DMS 273 (cell line): ENCODE results near the gene ADNP2.

Source experiments
- DNase-seq: peaks from one replicate; lab custom pipeline; 2025; ENCODE audit not compliant: unreplicated experiment; lab: John Stamatoyannopoulos, UW

Gene ADNP2

DNA sequence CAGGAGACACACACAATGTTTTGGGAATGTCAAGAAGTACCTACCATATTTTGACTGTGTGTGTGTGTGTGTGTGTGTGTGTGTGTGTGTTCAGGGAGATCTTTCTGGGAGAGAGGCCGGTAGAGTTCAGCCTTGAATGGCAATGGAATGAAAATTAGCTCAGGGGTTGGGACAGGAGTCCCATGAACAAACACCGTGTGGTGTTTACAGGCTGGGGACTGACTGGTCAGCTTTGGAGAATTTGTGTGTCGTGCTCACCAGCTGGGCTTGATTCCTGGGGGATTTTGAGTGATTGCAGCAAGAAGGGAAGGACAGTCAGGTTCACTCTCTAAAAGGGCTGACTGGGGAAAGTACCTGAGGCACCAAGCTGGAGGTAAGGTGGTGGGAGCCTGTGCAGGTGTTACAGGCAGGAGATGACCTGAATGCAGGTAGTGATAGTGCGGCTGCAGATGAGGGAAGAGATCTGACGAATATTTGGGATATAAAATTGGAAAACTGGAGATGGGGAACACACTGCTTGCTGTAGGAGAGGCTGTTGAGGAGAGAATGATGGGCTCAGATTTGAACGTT is 2.5 kb upstream of the ADNP2 start:
- no peak for DNase-seq

DNA sequence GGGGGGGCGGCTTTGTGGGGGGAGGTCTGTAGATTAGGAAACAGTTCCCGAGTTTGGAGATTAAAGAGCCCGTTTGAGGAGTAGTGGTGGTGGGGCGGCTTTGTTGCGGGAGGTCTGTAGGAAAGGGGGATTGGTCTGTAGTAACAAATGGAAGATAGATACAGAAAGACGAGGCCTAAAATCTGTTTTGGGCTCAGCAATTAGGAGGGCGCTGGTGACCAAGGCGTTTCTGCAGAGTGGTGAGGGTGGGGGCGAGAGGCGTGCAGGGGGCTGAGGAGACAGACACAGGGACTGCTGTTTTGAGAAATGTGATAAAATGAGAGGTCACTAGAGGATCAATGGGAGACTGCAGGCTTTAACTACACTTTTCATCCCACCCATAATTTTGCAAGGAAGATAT is 1.6 kb upstream of the ADNP2 start:
- no peak for DNase-seq

DNA sequence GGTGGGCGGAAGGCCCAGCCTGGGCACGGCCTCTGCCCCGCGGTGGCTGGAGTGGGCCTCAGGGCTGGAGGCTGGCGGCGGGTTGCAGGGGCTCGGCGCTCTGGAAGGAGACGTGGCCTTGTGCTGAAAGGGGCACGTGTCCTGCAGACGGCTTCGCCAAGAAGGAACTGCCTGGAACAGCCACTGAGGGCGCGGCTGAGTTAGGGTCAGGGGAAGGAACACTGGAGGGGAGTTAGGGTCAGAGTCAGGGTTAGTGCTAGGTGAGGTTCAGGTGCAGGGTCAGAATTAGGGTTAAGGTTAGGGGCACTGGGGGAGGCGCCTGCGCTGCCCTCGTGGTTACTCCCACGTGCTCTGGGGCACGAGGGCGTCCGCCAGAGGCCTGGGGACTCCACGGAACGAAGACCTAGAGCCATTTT is 933 bp upstream of the ADNP2 start:
- DNase-seq: no peak

DNA sequence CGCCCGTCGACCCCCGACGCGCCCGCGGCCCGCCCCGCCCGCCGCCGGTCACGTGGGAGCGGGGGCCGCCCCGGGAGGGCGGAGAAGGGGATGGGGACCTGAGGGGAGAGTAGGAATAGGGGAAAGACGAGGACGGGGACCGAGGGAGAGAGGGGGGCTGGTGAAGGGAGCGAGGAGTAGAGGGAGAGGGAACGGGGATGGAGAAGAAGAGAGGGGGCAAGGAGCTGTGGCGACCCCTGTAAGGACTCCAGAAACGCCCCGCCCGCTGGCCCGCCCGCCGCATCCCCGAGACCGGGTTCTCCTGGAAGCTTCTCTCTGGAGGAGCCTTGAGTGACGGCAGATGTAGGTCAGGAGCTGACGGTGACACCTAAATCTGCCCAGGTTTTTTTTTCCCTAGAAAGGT is 615 bp downstream of the ADNP2 start:
- DNase-seq: peak; percentile 79

DNA sequence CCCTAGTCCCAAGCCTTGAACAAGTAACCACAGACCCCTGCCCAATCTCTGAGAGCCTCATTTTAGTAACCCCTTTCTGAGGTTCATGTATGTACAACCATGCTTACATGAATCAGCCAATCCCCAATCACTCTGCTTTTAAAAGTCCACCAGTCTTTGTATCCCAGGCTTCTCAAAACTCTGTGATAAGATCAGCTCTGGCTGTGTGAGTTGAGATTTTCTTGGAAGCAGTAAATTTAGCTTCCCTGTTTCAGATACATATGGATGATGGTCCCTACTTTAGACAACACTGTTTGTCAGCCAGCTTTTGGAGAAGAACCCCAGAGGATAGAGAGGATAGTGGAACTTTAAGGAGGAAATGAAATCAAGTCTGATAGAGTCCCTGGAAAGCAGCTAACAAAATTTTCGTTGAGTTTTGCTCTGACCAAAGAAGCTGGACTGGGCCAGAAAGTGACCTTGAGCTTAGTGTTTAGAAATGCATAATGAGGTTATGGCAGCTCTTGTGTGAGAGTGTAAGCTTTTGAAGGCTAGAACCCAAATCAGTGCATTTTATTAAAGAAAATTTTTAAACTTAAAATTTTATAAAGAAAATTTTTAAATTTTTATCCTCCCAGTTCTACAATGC is 3.7 kb downstream of the ADNP2 start:
- peak; percentile 10 for DNase-seq

DNA sequence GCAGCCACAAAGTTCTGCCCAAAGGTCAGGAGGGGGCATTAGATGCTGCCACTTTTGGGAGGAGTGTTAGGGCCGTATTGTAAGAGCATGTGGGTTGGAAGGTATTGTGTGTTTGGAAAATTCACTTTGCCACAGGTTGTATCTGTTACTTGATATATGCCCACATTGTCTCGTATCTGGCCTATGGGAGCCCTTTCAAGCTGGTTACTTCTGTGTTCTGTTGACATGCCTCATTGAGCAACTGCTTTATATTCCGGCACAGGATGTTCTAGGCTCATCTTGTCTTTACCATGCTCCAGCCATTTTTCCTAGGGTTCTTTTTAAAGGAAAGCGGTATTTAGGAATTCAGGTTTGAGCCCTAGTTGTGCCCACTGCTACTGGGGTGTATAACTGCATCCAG is 6.0 kb downstream of the ADNP2 start:
- no peak for DNase-seq

DNA sequence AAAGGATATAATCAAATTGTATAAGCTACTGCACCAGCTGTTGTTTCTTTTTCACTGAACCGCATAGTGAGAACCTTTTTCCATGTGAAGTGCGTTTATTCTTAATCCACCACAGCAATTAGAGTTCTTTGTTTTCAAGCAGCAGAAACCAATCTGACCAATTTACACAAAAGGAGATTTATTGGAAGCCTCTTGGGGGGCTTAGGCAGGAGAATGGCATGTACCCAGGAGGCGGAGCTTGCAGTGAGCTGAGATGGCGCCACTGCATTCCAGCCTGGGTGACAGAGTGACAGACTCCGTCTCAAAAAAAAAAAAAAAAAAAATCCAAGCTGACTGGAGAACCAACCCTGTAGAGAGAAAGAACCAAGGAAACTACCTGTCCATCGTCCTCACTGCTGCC is 10.0 kb downstream of the ADNP2 start:
- DNase-seq: no peak

DNA sequence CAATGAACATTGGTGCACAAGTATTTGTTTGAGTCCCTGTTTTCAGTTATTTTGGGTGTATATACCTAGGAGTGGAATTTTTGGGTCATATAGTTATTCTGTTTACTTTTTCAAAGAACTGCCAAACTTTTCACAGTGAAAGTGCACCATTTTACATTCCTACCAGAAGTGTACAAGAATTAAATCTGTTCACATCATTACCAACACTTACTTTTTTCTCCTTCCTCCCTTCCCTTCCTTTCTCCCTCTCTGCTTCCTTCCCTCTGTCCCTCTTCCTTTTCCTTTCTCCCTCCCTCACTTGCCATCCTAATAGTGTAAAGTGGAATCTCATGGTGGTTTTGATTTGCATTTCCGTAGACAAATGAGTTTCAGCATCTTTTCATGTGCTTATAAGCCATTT is 11.9 kb downstream of the ADNP2 start:
- DNase-seq: no peak

DNA sequence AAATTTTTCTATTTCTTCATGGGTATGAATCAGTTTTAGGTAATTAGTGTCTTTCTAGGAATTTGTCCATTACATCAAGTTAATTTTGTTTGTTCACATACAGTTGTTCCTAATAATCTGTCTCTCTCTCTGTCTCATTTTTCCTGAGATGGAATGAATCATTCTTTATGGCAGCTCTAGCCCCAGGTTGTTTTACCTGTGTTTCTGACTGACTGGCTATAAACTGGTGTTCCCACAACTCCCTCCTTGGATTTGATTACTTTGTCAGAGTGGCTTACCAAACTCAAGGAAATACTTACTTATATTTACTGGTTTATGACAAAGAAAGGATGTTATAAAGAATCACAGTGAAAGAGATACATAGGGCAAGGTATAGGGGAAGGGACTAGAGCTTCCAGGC is 15.1 kb downstream of the ADNP2 start:
- no peak for DNase-seq

DNA sequence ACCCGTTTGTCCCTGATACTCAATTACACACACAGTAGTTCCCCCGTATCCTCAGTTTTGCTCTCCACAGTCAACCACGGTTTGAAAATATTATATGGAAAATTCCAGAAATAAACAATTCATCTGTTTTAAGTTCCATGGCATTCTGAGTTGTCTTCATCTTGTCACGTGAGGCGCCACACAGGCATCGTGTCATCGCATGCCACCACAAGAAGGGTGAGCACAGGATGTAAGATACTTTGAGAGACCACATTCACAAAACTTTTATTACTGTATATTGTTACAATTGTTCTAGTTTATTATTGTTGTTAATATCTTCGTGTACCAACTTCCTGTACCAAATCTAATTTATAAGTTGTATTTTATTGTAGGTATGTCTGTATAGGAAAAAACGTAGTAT is 17.7 kb downstream of the ADNP2 start:
- DNase-seq: no peak

DNA sequence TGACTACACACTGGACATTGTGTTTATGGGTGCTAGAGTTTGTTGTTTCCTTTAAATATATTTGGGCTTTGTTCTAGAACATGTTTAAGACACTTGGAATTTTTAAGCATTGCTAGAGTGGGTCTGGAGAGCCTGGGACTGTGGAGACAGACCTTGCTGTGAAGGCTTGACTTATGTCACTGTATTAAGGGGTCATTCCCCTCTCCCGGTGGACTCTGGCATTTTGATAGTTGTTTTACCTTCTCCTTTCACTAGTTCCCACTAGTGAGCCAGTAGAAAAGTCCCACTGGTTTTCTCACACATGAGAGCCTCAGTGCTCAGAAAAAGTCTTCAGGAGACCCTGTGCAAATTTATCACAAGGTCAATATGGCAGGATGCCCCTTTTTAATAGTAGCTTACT is 18.6 kb downstream of the ADNP2 start:
- no peak for DNase-seq

DNA sequence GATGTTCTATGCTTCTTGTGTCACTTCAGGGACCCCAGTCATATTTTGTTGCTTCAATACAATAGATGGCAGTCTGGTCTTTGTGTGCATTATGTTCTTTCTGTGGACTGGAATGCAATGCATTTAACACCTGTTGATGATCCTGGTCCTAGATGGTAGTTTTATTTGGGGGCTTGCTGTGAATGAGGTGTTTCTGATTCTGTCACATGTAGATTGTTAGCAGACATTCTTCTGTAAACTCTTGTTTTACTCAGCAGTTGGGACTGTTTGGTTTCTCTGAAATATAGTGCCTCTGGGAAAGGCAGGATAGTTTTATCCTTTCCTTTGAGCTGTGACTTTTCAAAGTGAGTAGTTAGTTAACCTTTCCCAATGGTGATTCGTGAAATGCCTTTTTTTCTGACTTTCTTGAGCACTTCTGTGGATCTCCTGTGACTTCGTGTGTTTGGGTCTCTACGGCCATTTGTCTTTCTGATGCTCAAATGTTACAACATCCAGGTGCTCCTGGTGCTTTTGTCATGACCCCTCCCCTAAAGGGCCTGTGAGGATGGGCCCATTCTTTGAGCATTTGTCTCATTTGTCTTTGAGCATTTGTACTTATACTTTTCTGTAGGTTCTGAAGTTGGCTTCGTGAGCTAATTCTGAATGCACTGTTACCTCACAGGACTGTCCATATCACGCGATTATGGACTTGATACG is 20.8 kb downstream of the ADNP2 start:
- no peak for DNase-seq

DNA sequence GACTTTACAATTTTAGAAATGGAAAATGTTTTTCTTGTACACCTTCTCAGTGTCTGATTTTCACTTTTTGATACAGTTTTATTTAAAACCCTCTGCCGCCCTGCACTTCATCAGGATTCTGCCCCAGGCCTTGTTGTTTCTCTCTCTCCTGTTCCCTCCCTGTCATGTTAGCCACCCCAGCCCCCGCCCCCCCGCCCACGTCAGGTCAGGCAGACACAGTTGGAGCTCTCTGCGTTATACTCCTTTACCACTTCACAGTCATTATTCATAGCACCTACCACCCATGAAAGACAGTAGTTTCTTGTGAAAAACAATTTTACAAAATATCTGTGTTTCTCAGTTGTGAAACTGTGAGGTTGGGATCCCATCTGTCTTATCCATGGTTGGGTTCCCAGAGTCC is 21.5 kb downstream of the ADNP2 start:
- DNase-seq: no peak

DNA sequence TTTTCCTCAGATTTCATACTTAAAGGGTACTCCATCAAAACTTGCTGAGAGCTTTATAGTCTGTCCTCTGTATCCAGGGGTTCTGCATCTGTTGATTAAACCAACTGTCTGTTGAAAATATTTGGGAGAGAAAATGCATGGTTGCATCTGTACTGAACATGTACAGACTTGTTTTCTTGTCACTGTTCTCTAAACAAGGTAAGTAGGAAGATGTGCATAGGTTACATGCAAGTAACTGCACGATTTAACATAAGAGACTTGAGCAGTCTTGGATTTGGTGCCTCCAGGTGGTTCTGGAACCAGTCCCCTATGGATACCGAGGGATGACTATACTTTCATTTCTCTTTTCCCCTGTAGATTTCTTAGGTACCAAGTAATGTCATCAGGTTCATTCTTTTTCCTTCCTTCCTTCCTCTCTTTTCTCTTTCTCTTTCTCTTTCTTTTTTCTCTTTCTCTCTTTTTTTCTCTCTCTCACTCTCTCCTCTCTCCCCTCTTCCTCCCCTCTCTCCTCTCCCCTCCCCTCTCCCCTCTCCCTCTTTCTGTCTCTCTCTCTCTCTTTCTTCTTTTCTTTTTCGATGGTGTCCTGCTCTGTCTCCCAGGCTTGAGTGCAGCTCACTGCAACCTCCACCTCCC is 23.2 kb downstream of the ADNP2 start:
- no peak for DNase-seq

DNA sequence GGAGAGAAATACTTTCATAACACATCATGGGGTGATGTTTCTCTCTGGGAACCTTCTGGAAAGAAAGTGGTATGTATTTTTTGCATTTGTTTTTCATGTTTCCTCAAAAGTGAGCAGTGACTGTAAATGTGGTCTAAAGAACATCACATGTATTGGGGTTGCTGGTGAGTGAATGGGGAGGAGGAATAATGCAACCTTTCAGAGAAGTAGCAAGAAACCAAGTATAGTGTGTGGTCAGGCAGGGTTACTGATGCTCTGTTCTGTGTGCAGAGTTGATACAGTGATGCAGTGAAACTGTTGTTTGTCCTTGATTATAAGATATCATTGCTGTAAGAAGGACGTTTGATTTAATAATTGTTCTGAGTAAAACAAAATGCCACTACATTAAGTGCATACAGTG is 24.1 kb downstream of the ADNP2 start:
- no peak for DNase-seq

DNA sequence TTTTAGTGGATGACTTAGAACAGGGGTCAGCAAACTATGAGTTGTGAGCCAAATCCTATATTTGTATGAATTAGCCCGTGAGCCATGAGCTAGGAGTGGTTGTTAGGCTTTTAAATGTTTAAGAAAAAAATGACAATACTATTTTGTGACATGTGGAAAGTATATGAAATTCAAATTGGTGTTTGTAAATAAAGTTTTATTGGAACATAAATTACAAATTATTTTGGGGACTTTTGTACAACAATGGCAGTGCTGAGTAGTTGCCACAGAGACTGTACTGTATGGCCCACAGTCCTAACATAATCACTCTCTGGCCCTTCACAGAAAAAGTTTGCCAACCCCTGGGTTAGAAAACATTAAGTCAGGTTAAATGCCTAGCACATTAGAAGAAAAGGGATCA is 26.1 kb downstream of the ADNP2 start:
- DNase-seq: no peak

DNA sequence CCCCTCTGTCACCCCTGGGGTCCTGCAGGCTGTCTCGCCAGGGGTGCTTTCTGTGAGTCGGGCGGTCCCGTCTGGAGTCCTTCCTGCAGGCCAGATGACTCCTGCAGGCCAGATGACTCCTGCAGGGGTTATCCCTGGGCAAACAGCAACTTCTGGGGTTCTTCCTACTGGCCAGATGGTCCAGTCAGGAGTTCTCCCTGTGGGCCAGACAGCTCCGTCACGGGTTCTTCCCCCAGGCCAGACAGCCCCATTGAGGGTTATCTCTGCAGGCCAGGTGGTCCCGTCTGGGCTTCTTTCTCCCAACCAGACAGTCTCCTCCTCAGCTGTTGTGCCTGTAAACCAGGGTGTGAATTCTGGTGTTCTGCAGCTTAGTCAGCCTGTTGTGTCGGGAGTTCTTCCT is 27.6 kb downstream of the ADNP2 start:
- DNase-seq: peak; percentile 57

DNA sequence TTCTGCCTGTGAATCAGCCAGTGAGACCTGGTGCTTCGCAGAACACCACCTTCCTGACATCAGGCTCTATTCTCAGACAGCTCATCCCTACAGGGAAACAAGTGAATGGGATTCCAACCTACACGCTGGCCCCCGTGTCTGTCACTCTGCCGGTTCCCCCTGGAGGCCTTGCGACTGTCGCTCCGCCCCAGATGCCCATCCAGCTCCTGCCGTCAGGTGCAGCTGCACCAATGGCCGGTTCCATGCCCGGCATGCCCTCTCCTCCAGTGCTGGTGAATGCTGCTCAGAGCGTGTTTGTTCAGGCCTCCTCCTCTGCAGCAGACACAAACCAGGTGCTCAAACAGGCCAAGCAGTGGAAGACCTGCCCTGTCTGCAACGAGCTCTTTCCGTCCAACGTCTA is 28.1 kb downstream of the ADNP2 start:
- no peak for DNase-seq

DNA sequence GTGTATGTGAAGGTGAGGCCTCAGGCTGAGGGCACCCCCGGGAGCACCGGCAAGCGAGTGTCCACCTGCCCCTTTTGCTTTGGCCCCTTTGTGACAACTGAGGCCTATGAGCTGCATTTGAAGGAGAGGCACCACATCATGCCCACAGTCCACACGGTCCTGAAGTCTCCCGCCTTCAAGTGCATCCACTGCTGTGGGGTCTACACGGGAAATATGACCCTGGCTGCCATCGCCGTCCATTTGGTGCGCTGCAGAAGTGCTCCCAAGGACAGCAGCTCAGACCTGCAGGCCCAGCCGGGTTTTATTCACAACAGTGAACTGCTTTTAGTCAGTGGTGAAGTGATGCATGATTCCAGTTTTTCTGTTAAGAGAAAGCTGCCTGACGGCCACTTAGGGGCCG is 28.9 kb downstream of the ADNP2 start:
- DNase-seq: no peak

DNA sequence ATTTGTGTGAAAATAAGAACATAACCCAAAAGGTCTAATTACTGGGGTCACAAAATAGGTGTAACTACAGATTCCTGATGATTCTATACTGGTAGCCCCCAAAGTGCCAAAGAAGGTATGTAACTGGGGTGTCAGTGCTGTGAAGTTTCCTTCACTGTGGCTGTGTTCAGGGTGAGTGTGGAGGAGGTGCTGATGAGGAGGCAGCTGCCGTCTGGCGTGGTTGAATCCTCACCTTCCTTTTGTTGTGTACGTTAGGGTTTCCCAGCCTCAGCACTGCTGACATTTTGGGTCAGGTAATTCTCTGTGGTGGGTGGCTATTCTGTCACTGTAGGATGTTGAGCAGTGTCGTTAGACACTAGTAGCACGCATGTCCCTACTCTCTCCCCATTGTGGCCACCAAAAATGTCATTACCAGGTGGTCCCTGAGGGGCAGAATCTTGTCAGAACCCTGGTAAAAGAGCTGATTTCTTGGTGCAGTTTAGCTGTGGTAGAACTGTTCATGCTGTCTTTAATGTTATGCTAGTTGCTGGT is 31.5 kb downstream of the ADNP2 start:
- DNase-seq: no peak

DNA sequence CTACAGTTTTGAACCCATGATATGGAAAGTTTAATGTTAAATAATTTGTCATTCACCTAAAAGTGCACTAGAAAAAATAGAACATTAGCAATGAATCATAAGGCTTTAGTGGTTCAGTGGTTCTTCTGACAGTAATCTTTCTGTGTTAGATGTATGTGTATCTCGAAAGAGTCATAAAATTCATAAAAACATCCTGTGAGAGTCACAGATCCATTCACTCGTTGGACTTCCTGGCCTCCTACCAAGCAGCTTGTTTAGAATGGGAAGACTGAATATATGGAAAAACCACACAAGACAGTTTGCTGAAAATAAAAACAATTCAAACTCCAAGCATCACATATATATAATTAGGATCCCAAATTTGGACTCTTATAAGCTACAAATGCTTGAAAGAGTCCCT is 34.8 kb downstream of the ADNP2 start:
- no peak for DNase-seq

DNA sequence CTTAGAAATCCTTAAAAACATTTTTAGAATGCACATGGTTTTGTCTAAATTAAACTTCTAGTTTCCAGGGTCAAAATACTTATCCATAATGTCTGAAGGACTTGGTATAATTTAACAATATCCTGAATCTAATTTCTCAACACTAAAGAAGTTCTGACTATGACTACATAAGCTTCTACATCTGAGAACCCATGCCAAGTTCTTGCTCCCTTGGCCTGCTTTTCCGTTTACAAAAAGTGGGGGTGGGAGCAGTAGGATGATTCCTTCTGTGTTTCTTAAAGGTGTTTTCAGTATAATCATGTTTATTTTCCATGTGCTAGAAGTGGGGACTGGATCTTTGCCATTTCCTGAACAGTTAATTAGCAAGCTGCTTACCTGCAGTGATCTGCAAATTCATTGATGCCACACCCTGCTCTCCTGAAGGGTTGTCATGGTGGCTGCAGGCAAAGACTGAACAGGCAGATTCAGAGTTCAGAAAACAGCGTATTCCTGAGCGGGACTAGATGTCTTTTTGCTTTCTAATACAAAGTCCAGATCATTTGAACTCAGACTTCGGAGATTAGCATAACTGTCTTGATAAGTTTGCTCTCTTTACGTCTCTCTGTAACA is 36.2 kb downstream of the ADNP2 start:
- DNase-seq: peak; percentile 24
